Measurements from ENCODE around the gene ASTL.

ASTL gene

DNA sequence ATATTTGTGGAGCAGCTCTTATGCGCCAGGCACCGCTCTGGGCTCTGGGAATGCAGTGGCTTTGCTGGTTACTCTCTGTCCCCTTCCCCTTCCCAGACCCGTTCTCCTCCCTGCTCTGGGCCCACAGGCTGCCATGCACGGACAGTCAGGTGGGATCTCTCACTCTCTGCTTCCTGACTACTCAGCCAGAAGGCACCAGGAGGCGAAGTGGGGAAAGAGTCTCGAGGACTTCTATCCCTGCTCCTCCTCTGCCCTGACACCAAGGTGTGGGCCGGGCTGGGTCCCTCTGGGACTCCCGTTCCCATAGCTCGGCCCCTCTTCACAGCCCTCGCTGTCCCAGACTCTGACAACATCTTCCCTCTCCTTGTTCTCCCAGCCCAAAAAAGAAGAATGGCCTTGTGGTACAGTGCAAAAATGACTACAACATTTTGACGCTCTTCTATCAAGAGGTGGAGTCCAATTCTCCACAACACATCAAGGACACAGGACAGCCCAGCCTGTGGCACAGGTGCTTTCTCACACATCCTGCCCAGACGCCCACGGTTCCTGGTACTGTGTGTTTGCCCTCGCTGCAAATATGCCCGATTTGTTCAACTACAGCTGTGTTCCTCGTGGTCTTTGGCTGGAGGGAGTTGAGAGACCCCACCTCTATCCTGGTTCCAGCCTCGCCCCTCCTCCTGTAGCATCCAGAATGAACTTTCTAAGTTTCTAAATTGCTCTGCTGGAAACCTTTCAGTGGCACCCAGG, 21.0 kb upstream of the ASTL start:
- in situ Hi-C loops (cut with MboI; ENCODE audit: low sequenced_read_pairs), result no loop called here

DNA sequence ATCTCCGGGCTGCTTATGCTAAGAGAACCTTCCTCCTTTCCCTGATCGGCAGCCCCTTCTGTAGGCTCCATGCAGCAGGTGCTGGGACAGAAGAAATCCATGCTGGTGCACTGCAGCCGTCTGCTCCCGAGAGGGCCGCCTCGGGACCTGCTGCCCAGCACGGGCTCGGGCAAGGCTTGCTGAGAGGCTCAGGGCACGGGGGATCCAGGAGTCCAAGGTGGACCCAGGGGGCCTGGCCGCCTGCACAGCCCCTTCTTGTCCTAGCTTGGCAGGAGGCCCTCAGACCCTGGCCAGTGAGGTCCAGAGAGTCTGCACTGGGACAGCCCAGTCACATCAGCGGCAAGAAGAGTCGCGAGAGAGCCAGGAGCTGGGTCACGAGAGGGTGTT, 20.2 kb upstream of the ASTL start:
- in situ Hi-C loops (cut with MboI; ENCODE audit: low sequenced_read_pairs), result no loop called here

DNA sequence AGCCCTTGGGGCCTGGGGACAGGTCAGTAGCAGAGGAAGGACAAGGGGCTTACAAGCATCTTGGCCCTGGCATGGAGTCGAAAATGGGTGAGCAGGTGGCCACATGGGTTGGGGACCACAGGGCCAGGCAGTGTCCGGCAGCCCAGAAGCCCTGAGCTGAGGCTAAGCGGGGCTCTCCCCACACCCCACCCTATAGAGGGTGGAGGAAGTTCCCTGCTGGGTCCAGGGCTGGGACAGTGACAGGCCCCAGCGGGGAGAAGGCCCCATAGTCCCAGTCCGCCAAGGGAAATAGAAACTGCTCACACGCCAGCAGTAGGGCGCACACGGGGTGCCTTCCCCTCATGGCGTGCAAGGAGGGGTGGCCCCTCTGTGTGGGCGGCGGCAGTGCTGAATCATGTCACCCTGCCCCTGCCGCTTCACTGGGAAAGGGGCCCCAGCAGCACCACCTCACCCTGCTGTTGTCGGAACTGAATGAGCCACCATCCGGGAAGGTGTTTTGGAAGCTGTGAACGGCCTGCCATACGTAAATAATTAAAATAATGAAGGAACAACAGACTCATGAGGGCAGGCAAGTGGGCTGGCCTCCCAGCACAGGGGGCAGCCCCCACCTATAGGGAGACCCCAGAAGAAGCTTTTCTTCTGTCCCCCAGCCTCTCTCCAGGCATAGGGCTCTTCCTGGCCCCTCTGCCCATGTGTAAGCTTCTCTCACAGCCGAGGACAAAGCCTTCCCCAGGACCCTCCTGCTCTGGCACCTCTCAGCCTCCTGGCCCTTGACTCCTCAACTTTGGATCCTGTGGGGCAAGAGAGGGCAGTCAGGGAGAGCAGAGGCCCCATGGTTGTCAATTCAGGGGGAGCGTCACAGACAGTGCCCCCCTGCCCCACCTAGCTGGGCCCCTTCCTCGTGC, 19.6 kb upstream of the ASTL start:
- in situ Hi-C loops (cut with MboI; ENCODE audit: low sequenced_read_pairs), result no loop called here

DNA sequence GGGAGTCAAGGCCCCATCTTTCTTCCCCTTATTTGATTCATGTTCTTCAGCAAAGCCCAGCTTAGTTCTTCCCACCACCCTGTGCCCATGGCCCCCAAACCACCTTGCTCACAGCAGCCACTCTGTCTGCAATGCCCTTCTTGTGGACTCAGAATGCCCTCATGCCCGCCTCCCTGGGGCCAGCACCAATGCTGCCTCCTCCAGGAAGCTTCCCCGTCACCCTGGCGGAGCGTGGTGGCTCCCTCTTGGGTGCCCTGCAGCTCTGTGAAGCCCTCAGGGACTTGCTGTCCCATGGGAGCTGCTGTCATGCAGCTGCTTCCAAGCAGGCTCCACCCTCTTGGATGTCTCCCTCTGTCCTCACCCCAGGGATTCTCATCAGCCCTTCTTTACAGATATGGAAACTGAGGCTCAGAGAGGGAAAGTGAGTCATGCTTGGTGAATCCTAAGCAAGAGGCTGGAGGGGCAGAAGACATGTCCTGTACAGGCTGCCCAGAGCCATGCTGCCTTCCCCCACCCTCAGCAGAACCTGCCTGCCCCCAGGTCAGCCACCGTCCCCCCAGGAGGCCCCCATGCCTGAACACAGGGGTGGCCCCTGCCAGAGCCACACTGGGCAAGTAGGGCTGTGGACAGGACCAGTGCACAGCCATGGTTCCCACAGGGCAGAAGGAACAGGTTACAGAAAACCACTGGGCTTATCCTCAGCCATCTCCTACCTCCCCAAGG, 18.8 kb upstream of the ASTL start:
- in situ Hi-C loops (cut with MboI; ENCODE audit: low sequenced_read_pairs), result no loop called here

DNA sequence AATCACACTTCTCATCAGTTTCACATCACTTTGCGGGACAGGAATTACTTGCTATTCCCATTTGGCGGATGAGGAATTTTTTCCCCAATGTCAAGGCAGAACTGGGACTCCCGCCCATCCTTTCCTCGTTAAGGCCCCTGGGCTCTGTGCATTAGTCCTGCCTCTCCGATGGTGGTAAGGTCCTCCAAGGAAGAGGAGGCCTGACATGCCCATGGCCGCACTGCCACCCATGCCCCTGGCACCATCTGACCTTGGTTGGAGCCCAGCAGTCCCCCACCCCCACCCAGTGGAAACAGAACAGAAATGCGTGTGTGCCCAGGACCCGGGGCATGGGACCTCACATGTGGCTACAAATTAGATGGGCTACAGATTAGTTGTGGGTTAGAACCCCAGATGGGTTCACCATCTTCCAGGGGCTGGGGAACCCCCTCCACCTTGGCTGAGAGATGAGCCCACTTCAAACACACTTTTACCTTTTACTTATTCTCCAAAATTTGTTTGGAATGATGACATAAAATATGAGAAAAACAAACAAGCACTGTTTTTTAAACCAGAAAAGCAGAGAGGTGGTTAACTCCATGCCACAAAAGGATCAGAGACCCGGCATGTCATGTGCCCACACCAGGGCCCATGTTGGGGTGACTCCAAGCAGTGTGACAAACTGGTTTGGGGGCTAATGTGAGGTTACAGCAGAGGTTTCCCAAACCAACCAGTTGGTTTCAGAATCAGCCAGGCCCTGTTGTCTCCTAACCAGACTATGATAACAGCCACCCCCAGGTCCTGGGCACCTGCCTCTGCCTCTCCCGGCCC, 17.9 kb upstream of the ASTL start:
- in situ Hi-C loops (cut with MboI; ENCODE audit: low sequenced_read_pairs), result no loop called here

DNA sequence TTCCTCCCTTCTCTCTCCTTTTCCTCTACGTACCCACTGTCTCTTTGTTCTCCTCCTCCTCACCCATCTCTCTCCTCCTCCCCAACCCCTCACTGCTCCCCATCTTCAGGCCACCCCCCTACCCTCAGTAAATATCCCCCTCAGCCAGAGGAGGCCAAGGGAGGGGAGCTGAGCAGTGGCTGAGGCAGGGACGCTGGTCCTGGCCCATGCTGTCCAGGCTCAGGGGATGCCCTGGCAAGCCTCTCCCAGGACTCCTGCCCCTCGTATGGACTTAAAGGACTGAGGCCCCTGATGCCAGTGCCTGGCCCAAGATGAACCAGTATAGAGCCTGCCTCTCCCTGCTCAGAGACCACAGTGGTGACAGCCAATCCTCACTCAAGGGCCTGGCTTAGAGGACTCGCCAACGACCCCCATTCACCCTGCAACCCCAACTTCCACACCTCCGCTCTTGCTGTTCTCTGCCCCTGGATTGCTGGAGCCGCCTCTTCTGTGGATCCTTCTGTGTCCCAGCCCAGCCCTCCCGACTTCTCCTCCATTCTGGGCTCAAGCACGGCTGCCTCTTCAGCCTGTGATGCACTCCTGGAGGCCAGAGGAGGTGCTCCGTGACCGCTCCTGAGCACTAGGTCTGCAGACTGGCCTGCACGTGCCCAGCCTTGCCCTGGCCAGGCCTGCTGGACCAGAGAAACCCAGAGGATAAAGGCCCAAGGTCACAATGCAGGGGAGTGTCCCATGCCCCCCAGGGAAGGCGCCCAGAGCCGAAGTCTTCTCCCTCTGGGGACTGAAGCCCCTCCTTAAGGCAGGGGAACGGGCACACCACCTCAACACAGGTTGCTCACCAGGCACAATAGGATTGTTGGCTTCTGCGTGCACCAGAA, 16.4 kb upstream of the ASTL start:
- in situ Hi-C loops (cut with MboI; ENCODE audit: low sequenced_read_pairs), result no loop called here

DNA sequence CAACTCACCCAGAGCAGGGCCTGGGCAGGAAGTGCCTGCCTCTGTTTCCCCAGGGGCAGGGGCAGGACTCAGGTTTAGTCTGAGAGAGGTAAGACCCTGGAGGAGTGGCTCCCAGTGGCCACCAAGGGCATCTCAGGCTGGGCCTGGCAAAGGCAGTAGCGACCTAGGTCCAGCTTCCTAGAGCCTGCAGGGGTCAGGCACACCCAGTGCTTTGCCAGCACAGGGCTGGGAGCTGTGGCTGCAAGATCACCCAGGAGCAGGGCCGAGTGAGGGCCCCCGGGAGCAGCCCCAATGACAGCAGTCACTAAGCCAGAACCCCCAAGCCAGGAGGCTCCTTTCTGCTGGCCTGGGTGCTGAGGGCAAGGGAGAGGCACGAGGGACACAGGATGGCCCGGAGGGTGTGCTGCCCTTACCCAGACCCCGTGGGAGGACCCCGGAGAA, 15.7 kb upstream of the ASTL start:
- in situ Hi-C loops (cut with MboI; ENCODE audit: low sequenced_read_pairs), result no loop called here

DNA sequence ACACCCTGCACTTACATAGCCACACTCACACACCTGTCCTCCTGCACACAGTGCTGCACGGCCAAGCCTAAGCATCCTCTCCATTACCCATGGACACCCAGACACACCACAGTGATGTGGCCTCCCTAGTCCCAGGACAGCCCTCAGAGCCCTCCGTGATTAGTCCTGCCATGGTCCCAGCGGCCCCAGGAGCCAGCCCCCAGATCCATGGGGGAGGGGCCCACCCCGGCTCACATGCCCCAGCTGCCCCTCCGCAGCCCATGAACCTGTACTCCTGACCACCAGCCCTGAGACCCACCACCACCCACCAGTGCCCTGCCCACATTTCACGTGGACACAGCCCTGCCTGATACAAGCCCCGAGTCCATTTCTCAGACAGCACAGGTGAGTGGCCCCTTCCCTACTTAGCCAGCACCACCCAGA, 15.0 kb upstream of the ASTL start:
- in situ Hi-C loops (cut with MboI; ENCODE audit: low sequenced_read_pairs), result no loop called here

DNA sequence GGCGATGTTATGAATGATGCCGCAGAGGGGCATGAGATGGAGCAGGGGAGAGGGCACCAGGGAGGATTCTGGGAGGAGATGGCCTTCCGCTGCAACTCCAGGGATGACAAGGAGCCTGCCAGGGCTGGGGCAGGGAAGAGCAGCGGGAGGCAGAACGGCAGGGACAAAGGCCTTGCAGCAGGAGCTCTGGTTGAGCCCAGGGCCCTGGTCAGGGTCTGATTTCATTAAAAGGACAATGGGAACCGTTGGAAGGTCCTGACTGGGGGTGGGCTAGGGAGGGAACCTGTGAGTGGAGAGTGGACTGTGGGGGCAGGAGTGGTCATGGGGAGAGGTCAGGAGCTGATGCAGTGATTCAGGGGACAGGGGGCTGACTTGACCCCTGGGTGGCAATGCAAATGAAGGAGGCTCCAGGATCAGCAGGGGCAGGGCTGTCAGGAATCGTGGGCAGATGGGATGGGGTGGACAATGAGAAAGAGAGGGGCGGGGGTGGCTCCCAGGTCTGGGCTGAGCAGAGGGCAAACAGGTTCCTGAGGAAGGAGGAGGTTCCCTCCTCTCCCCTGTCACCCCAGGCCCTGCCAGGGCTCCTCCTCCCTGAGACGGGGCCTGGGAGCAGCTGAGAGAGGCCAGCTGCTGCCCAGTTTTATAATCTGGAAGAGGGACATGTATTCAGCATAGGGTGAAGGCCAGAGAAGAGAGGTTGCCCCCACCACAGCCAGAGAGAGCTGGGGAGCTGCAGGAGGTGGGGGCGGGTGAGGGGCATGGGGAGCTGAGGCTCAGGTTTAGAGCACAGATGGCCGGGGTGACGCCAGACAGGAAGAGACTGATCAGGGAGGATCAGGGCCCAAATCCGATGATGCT, 14.2 kb upstream of the ASTL start:
- in situ Hi-C loops (cut with MboI; ENCODE audit: low sequenced_read_pairs), result no loop called here

DNA sequence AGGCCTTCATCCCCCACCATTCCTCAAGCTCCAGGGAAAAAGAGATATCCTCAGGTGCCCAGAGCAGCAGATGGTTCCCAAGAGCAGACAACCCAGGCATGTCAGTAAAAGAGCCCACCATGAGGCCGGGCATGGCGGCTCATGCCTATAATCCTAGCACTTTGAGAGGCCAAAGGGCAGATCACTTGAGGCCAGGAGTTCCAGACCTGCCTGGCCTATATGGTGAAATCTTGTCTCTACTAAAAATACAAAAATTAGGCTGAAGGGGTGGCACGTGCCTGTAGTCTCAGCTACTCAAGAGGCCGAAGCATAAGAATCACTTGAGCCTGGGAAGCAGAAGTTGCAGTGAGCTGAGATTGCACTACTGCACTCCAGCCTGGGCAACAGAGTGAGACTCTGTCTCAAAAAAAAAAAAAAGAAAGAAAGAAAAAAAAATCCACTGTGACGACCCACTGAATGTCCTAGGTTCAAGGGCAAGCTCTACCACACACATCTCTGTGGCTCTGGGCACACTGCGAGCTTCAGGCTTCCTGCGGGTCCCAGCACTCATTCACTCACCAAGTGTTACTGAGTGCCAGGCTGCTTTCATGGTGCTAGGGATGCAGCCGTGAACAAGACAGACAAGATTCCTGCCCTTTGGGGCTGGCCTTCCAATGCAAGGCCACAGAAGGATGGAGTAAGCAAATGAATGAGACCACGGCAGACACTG, 13.4 kb upstream of the ASTL start:
- in situ Hi-C loops (cut with MboI; ENCODE audit: low sequenced_read_pairs), result no loop called here

DNA sequence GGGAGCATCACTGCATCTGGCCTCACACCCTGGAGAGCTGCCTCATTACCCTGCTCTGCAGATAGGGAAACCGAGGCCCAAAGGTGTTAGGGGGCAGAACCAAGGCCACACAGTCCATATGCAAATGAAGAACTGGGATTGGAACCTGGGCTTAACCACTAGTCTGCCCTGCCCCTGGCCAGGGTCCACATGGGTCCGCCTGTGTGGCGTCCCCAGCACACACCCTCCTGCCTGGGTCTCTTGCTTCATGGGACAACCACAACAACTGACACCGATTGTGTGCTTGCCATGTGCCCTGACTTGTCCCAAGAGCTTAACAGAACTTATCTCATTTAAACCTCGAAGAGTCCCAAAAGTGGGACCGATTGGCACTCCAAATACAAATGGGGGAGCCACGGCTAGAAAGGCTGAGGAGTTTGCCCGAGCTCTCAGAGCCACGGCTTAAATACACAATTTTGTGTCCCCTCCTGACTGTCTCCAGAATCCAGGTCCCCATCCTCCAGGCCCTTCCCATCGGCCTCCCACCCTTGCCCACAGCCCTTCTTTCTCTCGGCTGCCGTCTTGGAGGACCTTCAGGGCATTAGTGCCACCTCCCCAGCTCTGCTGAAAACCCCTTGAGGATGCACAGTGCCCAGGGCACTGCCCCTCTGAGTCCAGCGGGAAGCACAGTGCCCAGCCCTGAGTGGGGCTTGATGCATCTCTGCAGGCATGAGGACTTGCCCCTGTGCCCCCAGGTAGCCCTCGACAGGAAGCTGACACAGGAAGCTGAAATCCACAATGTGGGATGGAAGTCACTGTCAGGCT, 12.7 kb upstream of the ASTL start:
- in situ Hi-C loops (cut with MboI; ENCODE audit: low sequenced_read_pairs), result no loop called here

DNA sequence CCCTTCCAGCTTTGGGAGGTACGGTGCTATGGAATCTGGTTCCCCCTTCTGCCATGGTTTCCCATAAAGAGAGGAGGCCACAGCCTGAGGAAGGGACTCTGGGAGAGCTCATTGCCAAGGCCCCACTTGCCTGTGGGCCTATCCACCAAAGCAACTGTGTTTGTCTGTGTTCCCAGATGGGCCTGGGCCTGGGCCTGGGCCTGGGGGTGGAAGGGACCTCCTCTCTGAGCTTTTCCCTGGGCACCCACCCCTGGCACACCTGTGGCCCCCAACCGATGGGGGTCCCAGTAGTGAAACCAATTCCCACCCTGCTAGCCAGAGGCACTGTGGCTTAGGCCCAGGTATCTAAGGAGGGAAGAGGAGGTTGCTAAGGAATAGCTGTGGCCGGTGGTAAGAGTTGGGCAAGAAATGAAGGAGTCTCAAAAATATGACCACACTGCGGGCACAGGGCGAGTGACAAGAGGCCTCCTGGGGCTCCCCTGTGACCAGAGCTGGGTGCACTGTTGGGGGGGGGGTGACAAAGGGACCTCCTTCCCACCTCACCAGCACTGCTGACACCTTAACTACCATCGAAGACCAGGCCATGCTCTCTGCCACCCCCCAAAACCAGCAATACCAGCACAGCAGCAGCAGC, 11.8 kb upstream of the ASTL start:
- in situ Hi-C loops (cut with MboI; ENCODE audit: low sequenced_read_pairs), result no loop called here

DNA sequence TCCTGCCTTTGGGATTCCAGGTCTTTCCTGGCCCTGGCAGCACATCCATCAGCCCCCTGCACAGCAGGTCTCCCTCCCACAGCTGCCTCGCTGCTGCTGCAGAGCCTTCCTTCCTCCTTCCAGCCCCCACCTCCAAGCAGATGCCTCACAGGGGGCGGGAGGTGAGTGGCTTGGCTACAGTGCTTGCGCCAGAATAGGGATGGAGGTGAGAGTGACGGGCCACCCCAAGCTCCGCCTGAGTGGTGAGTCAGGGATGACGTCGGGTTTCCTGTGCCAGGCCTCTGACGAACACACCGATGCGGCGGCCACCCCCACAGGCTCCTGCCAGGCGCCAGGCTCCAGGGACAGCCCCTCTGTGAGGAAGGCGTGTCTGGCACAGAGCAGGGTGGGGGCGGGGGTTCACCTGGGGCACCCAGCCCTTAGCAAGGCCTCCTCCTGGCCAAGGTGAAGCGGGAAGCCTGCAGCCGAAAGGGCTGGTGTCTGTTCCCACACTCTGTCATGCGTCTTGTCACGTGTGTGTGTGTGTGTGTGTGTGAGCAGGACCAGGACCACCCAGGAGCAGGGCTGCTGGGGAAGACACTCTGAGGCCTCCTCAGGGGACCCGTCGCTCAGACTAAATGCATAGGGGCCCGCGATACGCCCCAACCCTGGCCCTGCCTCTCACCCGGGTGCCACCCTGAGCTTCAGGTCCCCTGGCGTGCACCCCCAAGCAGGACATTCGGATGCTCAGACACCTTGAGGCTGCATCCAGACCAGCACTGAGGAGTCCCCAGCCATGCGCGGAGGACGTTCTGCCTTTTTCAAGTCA, 10.3 kb upstream of the ASTL start:
- in situ Hi-C loops (cut with MboI; ENCODE audit: low sequenced_read_pairs), result no loop called here

DNA sequence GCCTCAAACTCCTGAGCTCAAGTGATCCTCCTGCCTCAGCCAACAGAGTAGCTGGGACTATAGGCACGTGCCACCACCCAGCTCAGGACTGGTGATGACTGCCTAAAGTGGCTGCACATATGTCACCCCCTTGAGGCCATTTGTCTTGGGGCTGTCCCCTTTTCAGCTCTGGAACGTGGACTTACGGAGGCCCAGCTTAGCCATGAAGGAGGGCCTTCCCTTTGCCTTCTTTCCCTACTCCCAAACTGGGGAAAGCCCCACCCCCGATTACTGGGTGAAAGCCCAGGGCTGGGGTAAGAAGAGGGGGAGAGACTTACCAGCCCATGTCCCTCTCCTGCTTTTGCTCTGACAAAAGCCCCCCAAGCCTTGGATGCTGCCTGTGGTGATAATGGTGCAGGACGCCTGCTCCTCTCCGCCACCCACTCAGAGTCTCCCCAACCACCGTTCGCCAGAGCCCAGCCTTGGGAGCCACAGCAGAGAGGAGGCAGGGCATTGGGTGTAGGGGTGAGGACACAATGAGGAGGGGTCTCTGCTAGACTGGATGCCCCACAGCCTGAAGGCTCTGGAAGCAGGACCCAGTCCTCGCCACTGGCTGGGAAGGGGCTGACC, 9.4 kb upstream of the ASTL start:
- in situ Hi-C loops (cut with MboI; ENCODE audit: low sequenced_read_pairs), result no loop called here

DNA sequence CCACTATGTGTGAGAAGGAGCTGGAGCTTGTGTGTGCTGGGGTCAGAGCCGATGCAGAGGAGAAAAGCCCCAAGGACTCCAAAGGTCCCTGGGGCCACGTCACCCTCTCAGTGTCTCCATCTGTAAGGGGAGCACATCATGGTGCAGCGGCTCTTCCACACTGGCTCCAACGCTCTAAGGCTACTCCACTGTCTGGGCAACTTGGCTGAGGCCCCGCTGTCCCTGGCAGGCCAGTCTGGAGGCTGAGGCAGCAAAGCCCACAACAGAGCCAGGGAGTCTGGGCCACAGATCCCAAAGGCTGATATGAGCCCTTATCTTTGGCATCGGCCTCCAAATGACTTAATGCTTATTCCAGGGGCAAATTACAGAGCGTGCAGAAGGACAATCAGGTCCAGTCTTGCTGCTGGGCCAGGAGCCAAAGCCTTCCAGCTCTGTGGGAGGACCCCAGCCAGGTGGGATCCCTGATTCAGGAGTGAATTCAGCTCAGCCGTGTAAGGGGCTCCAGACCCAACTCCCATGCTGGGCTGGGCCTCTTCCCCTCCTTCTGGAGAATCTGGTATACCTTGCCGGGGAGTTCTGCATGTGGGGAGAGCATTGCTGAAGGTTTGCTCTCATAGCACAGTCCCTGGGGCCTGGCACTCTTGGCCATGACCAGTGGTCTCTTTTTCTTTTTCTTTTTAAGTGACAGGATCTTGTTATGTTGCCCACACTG, 8.7 kb upstream of the ASTL start:
- in situ Hi-C loops (cut with MboI; ENCODE audit: low sequenced_read_pairs), result no loop called here

Measured in HL-60/S4 (cell line).